ENCODE results near the gene NHS.

Gene NHS

DNA sequence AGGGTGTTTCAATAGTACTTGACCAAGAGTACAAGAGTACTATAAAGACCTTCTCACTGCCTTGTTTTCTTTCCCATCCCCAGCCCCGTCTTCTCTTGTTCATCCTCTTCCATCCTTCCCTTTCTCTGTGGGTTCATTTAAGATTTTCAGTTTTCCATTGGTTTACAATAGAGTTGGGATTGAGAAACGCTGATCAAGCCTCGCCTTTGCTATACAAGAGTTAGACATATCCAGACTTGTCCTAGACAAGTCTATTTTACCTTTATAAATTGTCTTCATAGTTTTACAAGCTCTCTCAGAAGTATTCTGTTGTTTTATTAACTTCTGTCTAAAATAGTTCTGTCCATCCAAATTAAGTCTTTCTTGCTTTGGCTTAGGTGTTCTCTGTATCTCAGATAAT is 332.7 kb downstream of the NHS start:
- Mint-ChIP-seq H3K9me3 (no peaks in the 10 kb centered on the region), H3K36me3 (ENCODE audit: low read depth) (no peaks in the 10 kb centered on the region)

DNA sequence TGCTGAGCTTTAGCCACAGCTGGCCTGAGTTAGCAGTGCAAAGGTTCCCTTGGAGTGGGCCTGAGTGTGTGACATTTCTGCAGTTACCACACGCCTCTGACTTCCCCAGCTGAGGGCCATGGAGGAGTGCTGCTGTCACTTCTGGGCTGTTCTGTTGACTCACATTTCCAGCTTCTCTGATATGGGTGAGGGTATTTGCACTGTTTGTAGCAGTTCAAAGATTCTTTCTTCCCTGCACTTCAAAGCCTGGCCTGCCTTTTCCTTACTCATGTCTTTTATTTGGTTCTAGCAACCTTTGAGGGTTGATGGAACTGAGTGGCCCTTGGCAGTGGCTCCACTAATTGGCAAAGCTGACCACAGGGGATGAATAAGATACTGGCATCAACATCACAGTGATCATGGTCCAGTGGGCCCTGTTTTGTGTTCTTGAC is 335.9 kb downstream of the NHS start:
- H3K36me3 Mint-ChIP-seq (ENCODE audit: low read depth): no peaks in the 10 kb centered on the region
- H3K27me3 Mint-ChIP-seq: no peaks in the 10 kb centered on the region
- H3K27ac Mint-ChIP-seq: no peak overlapping the region
- no peaks in the 10 kb centered on the region for H3K4me1 Mint-ChIP-seq (ENCODE audit: low read depth)
- no peak overlapping the region for H3K4me3 Mint-ChIP-seq
- no peaks in the 10 kb centered on the region for H3K9me3 Mint-ChIP-seq
- intact Hi-C loops (cut with micrococcal nuclease): no loop called here

More for the DNA sequence above, 332.7 kb downstream of the NHS start:
- Mint-ChIP-seq H3K4me3 (no peak overlapping the region), H3K4me1 (ENCODE audit: low read depth) (no peaks in the 10 kb centered on the region), H3K27ac (no peak overlapping the region), H3K27me3 (no peaks in the 10 kb centered on the region)
- intact Hi-C loops (cut with micrococcal nuclease): no loop called here

DNA sequence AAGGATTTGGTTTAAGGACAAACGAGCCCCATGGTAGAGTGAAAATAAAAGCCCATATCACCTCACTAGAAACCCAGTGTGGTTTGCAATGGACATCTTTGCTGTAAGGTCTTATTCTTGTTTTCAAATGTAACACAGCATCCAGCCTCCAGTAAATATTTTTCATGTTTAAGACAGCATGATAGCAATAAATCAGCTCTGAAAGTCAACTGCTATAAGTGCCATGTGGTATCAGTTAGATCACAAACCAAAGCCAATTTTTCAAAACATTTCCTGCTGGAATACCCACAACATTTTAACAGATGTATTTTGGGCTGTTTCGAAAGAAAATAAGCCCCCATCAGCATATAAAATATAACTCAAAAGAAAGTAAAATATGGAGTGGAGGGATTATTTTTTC is 338.3 kb downstream of the NHS start:
- no peak overlapping the region for H3K4me3 Mint-ChIP-seq
- H3K36me3 Mint-ChIP-seq (ENCODE audit: low read depth): no peaks in the 10 kb centered on the region
- no peaks in the 10 kb centered on the region for H3K27me3 Mint-ChIP-seq
- intact Hi-C loops (cut with micrococcal nuclease): no loop called here
- no peaks in the 10 kb centered on the region for H3K4me1 Mint-ChIP-seq (ENCODE audit: low read depth)
- no peak overlapping the region for H3K27ac Mint-ChIP-seq
- H3K9me3 Mint-ChIP-seq: peaks cover 1% of the 10 kb centered on the region

DNA sequence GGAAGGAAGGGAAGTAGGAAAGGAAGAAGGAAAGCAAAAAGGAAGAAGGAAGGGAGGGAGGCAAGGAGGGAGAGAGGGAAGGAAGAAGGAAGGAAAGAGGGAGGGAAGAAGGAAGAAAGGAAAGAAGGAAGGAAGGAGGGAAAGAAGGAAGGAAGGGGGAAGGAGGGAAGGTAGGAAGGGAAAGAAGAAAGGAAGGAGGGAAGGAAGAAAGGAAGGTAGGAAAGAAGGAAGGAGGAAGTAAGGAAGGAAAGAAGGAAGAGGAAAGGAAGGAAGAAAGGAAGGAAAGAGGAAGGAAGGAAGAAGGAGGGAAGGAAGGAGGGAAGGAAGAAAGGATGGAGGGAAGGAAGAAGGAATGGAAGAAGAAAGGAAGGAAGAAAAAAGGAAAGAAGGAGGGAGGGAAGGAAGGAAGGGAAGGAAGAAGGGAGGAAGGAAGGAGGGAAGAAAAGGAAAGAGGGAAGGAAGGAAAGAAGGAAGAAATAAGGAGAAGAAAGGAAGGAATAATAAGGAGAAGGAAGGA is 343.7 kb downstream of the NHS start:
- Mint-ChIP-seq H3K27me3 (peaks cover 2% of the 10 kb centered on the region), H3K36me3 (ENCODE audit: low read depth) (no peaks in the 10 kb centered on the region), H3K4me3 (no peak overlapping the region), H3K27ac (no peak overlapping the region), H3K4me1 (ENCODE audit: low read depth) (no peaks in the 10 kb centered on the region), H3K9me3 (peaks cover 6% of the 10 kb centered on the region)
- intact Hi-C loops (cut with micrococcal nuclease): no loop called here

DNA sequence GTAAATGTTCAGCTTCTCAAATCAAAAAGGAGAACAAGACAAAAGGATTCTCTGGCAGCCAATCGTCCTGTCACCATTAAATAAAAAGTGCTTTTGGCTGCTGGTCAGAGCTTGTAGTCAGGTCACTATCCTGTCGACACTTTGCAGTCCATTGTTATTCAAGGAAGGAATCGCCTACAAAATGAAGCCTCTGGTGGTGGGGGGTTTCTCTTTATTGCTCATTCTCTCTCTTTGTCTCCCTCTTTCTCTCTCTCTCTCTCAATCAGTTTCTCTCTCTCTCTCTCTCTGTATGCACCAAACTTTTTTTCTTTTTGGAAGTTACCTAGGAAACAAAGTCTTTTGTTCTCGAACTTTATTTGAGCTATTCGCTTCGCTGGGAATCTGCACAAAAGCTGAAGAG is 344.7 kb downstream of the NHS start:
- Mint-ChIP-seq H3K27ac (no peak overlapping the region), H3K4me1 (ENCODE audit: low read depth) (no peaks in the 10 kb centered on the region), H3K36me3 (ENCODE audit: low read depth) (no peaks in the 10 kb centered on the region), H3K4me3 (no peak overlapping the region), H3K9me3 (peaks cover 6% of the 10 kb centered on the region), H3K27me3 (peaks cover 2% of the 10 kb centered on the region)
- intact Hi-C loops (cut with micrococcal nuclease): no loop called here

DNA sequence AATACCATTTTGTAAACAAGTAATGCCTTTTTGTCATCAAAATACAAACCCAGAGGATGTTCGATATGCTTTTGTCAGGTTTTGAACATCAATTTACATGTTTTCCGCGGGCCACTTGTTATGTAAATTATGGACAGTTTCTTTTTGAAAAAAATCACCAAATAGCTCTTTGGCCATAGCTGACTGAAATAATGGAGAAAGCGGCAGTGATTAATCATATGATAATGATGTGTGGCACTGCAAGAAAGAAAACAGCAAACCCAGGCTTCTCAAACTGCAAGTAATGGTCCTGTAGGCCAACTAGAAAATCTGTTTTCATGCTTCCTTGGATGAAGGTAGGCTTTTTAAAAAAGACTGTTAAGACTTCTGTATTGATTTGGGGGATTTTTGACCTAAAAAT is 346.7 kb downstream of the NHS start:
- Mint-ChIP-seq H3K9me3 (peaks cover 6% of the 10 kb centered on the region), H3K4me1 (ENCODE audit: low read depth) (no peaks in the 10 kb centered on the region), H3K36me3 (ENCODE audit: low read depth) (no peaks in the 10 kb centered on the region), H3K27ac (no peak overlapping the region), H3K4me3 (no peak overlapping the region), H3K27me3 (peaks cover 2% of the 10 kb centered on the region)
- intact Hi-C loops (cut with micrococcal nuclease): no loop called here

DNA sequence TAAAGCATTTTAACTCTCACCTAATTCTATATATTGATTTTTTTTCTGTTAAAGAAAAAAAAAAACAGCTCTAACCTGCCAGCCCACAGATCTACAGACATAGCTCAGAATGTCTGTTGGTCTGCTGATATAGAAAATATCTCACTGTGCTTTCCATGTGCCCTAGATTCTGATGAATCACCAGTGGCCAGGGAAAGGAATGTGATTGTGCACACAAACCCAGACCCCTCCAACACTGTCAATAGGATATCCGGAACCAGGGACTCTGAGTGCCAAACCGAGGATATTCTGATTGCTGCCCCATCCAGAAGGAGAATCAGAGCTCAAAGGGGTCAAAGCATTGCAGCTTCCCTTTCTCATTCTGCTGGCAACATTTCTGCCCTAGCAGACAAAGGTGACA is 350.2 kb downstream of the NHS start:
- Mint-ChIP-seq H3K27ac (no peak overlapping the region), H3K27me3 (no peaks in the 10 kb centered on the region), H3K4me3 (no peak overlapping the region), H3K4me1 (ENCODE audit: low read depth) (peaks cover 7% of the 10 kb centered on the region), H3K9me3 (no peaks in the 10 kb centered on the region), H3K36me3 (ENCODE audit: low read depth) (no peaks in the 10 kb centered on the region)
- intact Hi-C loops (cut with micrococcal nuclease): no loop called here

DNA sequence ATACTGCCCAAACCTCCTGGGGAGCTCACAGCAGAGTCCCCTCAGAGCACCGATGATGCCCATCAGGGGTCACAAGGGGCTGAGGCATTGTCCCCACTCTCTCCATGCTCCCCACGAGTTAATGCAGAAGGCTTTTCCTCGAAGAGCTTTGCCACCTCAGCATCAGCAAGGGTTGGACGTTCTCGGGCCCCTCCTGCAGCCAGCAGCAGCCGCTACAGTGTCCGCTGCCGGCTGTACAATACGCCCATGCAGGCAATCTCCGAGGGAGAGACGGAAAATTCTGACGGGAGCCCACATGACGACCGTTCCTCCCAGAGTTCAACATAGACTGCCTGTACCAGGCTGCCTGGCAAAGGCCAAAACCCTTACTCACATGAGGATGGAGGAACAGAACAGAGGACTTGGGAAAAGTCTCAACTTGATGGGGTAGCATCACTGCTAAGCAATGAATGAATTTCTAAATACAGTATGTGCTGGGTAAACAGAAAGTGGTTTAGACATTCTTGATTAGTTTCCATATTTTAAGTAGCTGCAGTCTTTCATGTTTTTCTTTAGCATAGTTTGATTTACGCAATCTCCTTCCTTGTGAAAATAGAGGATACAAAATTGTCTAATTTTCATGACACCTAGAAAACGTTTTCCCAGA is 357.3 kb downstream of the NHS start:
- Mint-ChIP-seq H3K27me3 (peaks cover 2% of the 10 kb centered on the region), H3K4me1 (ENCODE audit: low read depth) (peaks cover 7% of the 10 kb centered on the region), H3K9me3 (no peaks in the 10 kb centered on the region), H3K27ac (no peak overlapping the region), H3K36me3 (ENCODE audit: low read depth) (no peaks in the 10 kb centered on the region), H3K4me3 (no peak overlapping the region)
- intact Hi-C loops (cut with micrococcal nuclease): no loop called here

DNA sequence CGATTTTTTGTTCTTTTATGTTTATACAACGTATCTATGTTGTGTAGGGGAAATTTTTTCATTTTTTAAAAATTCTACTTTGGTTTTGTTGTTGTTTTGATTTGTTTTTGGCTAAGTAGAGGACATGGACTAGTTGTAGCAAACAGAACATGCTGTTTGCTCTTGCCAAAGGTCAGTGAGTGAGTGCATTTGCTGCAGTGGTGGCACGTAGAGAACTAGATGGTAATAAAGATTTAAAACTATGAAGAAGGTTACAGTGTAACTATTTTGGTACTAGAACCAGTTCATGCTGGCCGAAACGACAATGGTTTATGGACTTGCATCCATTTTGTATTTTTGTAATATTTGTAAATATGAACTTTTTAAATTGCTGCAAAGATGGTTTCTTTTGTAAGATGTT is 360.4 kb downstream of the NHS start:
- no peaks in the 10 kb centered on the region for H3K9me3 Mint-ChIP-seq
- H3K4me1 Mint-ChIP-seq (ENCODE audit: low read depth): peaks cover 16% of the 10 kb centered on the region
- H3K4me3 Mint-ChIP-seq: no peak overlapping the region
- H3K27ac Mint-ChIP-seq: no peak overlapping the region
- H3K27me3 Mint-ChIP-seq: peaks cover 19% of the 10 kb centered on the region
- peaks cover 8% of the 10 kb centered on the region for H3K36me3 Mint-ChIP-seq (ENCODE audit: low read depth)
- intact Hi-C loops (cut with micrococcal nuclease): no loop called here

DNA sequence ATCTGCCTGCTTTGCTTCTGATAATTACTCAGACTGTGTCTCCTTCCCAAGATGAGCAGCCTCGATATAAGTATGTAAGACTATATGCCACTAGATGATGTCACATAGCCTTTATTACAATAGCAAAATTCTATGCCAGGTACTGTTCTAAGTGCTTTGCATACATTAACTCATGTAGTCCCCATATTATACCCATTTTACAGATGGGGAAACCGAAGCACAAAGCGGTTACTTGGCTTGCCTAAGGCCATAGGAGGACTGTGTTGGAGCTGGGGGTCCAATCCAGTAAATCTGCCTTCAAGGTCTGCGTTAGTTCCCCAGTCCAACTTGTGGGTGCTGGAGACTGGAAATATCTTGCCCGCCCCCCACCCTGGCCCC is 361.5 kb downstream of the NHS start:
- Mint-ChIP-seq H3K9me3 (no peaks in the 10 kb centered on the region), H3K4me3 (peak overlapping the region; percentile 66), H3K27me3 (peaks cover 26% of the 10 kb centered on the region), H3K27ac (peak overlapping the region; percentile 89), H3K36me3 (ENCODE audit: low read depth) (peaks cover 8% of the 10 kb centered on the region), H3K4me1 (ENCODE audit: low read depth) (peaks cover 16% of the 10 kb centered on the region)
- intact Hi-C loops (cut with micrococcal nuclease): no loop called here

DNA sequence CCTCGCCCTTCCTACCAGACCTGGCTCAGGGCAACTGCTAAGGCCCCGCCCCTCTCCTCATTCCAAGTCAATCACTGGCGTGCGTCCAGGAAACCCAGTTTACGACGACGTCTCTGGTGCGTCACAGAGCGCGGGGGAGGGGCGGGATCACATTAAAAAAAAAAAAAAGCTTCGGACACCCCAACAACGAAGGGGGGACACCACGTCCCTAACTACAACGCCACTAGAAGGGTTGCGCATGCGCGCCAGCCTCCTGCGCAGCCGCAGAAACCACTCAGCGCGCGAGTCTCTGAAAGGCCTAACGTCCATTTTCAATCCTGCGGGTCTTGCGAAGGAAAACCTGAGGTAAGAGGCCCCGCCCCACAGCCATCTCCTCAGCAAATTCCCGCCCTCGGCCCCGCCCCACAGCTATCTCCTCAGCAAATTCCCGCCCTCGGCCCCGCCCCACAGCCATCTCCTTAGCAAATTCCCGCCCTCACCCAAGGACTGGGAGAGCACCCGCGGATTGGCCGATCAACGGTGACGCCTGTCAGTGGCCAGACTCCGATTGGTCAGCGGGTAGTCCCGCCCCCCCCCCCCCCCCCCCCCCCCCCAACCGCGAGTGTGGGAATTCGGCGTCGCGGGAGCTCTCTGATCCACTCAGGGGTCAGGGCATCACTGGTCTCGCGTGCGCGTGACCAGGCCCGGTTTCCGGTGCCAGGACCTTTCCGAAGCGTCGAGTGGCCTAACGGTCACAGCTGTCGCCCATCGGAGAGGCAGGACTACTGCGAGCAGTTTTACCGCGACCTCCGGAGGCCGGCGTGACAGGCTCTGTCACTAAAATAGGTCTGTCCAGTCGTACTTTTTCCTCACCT is 362.1 kb downstream of the NHS start, which contains the start of gene SCML1:
SCML1 (plus strand) TSS at position 638 of the 854 bp plus-strand sequence. CDS start 6,694 bp downstream, outside the sequence.
- Mint-ChIP-seq H3K4me1 (ENCODE audit: low read depth) (peaks cover 16% of the 10 kb centered on the region), H3K9me3 (no peaks in the 10 kb centered on the region), H3K36me3 (ENCODE audit: low read depth) (peaks cover 8% of the 10 kb centered on the region), H3K27ac (peak within 1 kb of the TSS; percentile 89), H3K4me3 (peak within 1 kb of the TSS; percentile 87), H3K27me3 (peaks cover 27% of the 10 kb centered on the region)
- intact Hi-C loops (cut with micrococcal nuclease): no loop called here

DNA sequence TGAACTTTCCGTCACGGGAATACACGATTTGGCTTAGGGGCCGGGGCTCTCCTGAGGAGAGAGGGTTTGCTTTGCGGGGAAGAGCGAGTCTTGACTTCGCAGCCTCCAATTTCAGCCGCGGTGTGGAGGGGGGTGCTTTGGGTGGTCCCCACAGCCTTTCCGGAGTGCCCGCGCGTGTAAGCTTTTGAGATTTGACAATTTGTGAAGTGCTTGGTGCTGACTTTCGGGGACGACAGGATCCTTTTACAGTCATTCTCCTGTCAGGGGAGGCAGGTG is 362.6 kb downstream of the NHS start:
- intact Hi-C loops (cut with micrococcal nuclease): no loop called here
- H3K4me3 Mint-ChIP-seq: peak overlapping the region; percentile 87

DNA sequence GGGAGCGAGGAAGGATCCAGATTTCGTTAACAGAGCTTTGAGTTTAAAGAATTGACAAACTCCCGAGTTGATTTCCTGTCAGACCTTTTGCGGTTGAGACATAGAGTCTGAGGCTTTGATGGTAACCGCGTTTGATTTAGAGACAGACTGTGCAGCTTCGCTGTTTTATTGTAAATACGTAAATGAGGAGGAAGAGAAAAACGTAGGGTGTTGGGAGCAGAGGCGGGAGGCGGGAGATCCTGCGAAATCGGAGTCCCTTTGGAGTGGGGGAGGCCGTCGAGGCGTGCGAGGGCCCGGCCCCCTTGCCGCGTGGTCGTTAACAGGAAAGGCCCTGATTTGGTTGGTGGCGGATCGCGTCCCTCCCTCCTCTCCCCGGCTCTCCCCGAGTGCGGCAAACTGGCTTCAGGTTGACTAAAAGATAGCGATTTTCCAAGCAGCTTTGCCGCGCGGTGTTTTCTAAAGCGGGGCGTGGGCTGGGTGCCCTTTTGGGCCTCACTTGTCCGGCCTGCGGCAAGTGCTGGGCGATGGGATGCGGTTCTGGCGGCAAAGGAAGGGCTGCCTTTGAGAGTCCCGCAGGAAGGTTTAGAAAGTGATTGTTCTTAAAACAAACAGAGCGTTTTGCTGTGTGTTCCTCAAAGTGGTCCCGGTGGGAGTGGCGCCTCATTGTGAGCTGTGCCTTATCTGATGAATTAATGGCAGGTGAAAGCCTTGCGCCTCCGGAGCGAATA is 363.1 kb downstream of the NHS start:
- intact Hi-C loops (cut with micrococcal nuclease): no loop called here
- H3K27ac Mint-ChIP-seq: peak overlapping the region; percentile 89
- H3K27me3 Mint-ChIP-seq: peaks cover 27% of the 10 kb centered on the region
- no peaks in the 10 kb centered on the region for H3K9me3 Mint-ChIP-seq
- peaks cover 16% of the 10 kb centered on the region for H3K4me1 Mint-ChIP-seq (ENCODE audit: low read depth)
- peaks cover 8% of the 10 kb centered on the region for H3K36me3 Mint-ChIP-seq (ENCODE audit: low read depth)
- H3K4me3 Mint-ChIP-seq: peak overlapping the region; percentile 87

More for the DNA sequence above, 362.6 kb downstream of the NHS start:
- Mint-ChIP-seq H3K27ac (peak overlapping the region; percentile 89), H3K9me3 (no peaks in the 10 kb centered on the region), H3K27me3 (peaks cover 27% of the 10 kb centered on the region), H3K36me3 (ENCODE audit: low read depth) (peaks cover 8% of the 10 kb centered on the region), H3K4me1 (ENCODE audit: low read depth) (peaks cover 16% of the 10 kb centered on the region)

Data from dendritic cell treated with granulocyte-macrophage colony-stimulating factor and Interleukin-4, amounts not matched to agents 40 ng/mL and 50 ng/mL, for 4 days (primary cell).